Measurements from ENCODE around the gene JPH2.

- TF ChIP-seq POLR2AphosphoS5 (IDR thresholded peaks at IDR 0.05; ENCODE audit: low read depth) (no peak), CTCF (IDR thresholded peaks at IDR 0.05; ENCODE audit: insufficient read depth, low read length) (no peak), SPI1 (IDR thresholded peaks at IDR 0.05; ENCODE audit: borderline replicate concordance, low read depth) (no peak), GABPA (IDR thresholded peaks at IDR 0.05; ENCODE audit: low read depth) (no peak)
- TF ChIP-seq, protein P1, sequence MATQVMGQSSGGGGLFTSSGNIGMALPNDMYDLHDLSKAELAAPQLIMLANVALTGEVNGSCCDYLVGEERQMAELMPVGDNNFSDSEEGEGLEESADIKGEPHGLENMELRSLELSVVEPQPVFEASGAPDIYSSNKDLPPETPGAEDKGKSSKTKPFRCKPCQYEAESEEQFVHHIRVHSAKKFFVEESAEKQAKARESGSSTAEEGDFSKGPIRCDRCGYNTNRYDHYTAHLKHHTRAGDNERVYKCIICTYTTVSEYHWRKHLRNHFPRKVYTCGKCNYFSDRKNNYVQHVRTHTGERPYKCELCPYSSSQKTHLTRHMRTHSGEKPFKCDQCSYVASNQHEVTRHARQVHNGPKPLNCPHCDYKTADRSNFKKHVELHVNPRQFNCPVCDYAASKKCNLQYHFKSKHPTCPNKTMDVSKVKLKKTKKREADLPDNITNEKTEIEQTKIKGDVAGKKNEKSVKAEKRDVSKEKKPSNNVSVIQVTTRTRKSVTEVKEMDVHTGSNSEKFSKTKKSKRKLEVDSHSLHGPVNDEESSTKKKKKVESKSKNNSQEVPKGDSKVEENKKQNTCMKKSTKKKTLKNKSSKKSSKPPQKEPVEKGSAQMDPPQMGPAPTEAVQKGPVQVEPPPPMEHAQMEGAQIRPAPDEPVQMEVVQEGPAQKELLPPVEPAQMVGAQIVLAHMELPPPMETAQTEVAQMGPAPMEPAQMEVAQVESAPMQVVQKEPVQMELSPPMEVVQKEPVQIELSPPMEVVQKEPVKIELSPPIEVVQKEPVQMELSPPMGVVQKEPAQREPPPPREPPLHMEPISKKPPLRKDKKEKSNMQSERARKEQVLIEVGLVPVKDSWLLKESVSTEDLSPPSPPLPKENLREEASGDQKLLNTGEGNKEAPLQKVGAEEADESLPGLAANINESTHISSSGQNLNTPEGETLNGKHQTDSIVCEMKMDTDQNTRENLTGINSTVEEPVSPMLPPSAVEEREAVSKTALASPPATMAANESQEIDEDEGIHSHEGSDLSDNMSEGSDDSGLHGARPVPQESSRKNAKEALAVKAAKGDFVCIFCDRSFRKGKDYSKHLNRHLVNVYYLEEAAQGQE (IDR thresholded peaks at IDR 0.05; ENCODE audit: insufficient replicate concordance, low read depth), result no peak
Measured at GRCh38 chr20:44208770-44209169, 21.8 kb upstream of the JPH2 start.

All from HL-60 (cell line).